Mesodermal cell (in vitro differentiated cells): ENCODE results near the gene PBLD.
"Not testable (repeated sequence)": the region's sequence is repeated elsewhere in the genome, so short reads cannot be mapped to it uniquely, and the experiment has no call there.

Experiments used
- H3K27ac ChIP-seq: 2 replicates; pipeline ENCODE4 v1.7.0; 2013; ENCODE audit warnings: mild to moderate bottlenecking, low read depth, low read length, moderate library complexity; ENCODE audit not compliant: severe bottlenecking
- H3K36me3 ChIP-seq: 2 replicates; pipeline ENCODE4 v1.7.1; 2013; ENCODE audit warnings: mild to moderate bottlenecking, low read length, moderate library complexity; ENCODE audit not compliant: control insufficient read depth, insufficient read depth
- H3K4me1 ChIP-seq: one replicate; pipeline ENCODE4 v1.7.1; 2013; ENCODE audit warnings: mild to moderate bottlenecking, low read length; ENCODE audit not compliant: insufficient read depth, control insufficient read depth, poor library complexity, severe bottlenecking
- H3K4me3 ChIP-seq: 2 replicates; pipeline ENCODE4 v1.7.0; 2013; ENCODE audit warnings: low read length, control low read depth, mild to moderate bottlenecking; ENCODE audit not compliant: insufficient read depth, poor library complexity, severe bottlenecking; ENCODE audit errors: extremely low read depth
- H3K9me3 ChIP-seq: 2 replicates; pipeline ENCODE4 v1.7.1; 2013; ENCODE audit warnings: mild to moderate bottlenecking, low read length, moderate library complexity; ENCODE audit not compliant: control insufficient read depth
- WGBS, 2 experiments: methylation state at CpG; one replicate each; pipeline ENCODE4 v1.1.5; 2013; ENCODE audit warnings: missing lambda C conversion rate in 2 of 2; ENCODE audit not compliant: insufficient coverage in 2 of 2; 5-methylcytosine and 5-hydroxymethylcytosine counted together

PBLD gene

GRCh38 chr10:68330852-68331454 lies 1.8 kb downstream of the PBLD start:
- Histone ChIP-seq H3K4me3 (peak overlapping the region; percentile 94), H3K4me1 (peaks cover 4% of the 10 kb centered on the region), H3K36me3 (peaks cover 11% of the 10 kb centered on the region), H3K9me3 (no peaks in the 10 kb centered on the region), H3K27ac (peak overlapping the region; percentile 98)
- 49 to 54% methylated on average over 23 to 25 of the region's 29 CpGs for WGBS, 2 experiments

DNA sequence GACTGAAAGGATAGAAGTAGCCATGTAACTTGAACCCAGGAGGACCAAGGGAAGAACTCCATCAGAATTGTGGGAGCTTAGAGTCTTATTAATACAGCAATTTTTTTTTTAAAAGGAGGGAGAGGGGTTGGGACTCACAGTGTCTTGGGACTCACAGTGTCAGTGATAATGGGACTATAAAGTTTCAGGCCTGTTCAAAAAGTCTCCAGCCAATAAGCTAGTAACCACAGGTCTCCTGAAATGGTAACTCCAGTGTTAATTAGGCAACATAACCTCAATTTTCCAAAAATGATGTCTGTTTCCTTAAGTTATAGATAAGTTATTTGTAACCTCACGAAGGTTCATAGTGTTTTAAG lies 3.2 kb downstream of the PBLD start:
- Histone ChIP-seq H3K36me3 (peaks cover 3% of the 10 kb centered on the region), H3K27ac (no peak overlapping the region)
- no CpG with 5 or more reads among the region's 1 CpG for WGBS, 2 experiments

DNA sequence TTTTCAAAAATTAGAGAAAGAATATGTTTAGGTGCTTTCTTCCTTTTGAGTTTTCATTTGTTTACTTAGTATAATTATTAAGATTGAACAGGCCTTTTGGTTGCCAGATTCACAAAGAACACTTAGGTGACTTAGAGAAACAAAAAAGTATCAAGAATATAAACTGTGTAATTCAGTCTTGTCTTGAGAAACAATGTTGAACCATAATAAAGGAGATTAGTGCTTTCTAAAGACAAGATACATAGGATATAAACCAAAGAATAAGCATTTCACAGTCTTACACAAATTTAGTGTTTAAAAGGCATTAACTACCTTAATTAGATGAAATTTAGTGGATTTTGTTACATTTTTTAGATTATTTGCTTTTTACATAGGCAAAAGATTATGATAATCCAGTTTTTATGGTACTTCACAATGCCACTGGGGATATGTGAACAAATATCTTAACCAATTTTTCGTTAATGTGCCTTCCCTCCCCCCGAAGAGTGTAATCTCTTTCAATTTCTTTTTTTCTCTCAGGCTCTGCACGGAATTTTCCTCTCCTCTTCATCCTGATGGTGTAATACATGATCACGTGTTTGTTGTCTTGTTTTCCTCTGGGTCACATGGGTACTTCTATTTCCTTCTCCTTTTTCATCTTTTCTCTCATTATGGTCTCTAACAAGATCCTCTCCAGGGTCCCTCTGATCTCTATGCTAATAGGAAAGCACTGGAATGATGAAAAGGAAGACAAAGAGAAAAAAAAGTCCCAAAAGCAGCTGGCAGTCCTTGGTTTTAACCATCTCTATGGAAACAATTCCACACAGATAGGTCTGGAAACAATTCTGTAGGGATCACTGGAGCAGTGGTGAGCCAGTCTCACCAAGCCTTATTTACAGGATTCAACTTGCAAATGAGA lies 4.6 kb downstream of the PBLD start:
- 48% methylated on average over 3 of the region's 4 CpGs; no CpG with 5 or more reads in 1 of the 2 experiments for WGBS, 2 experiments
- no peaks in the 10 kb centered on the region for H3K4me1 ChIP-seq
- no peaks in the 10 kb centered on the region for H3K9me3 ChIP-seq
- H3K27ac ChIP-seq: peak overlapping the region; percentile 94
- H3K4me3 ChIP-seq: no peak overlapping the region
- peaks cover 2% of the 10 kb centered on the region for H3K36me3 ChIP-seq

More for the DNA sequence above, 3.2 kb downstream of the PBLD start:
- H3K9me3 ChIP-seq: no peaks in the 10 kb centered on the region
- peaks cover 1% of the 10 kb centered on the region for H3K4me1 ChIP-seq
- H3K4me3 ChIP-seq: no peak overlapping the region

DNA sequence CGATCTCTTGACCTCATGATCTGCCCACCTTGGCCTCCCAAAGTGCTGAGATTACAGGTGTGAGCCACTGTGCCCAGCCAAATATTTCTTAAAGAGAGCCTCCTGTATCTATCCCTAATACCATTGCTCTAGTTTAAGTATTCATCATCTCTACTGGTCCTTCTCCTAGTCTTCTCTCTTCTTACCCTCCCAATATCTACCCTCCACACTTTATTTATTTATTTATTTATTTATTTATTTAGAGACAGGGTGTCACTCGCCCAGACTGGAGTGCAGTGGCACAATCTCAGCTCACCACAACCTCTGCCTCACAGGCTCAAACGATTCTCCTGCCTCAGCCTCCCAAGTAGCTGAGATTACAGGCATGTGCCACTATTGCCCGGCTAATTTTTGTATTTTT lies 8.3 kb downstream of the PBLD start:
- H3K27ac ChIP-seq, H3K9me3 ChIP-seq, H3K4me1 ChIP-seq, H3K4me3 ChIP-seq, H3K36me3 ChIP-seq: not testable (repeated sequence)
- 86 to 95% methylated on average over 2 to 3 of the region's 4 CpGs for WGBS, 2 experiments

- H3K36me3 ChIP-seq: no peaks in the 10 kb centered on the region
- no peak overlapping the region for H3K4me3 ChIP-seq
- H3K4me1 ChIP-seq: no peaks in the 10 kb centered on the region
- WGBS, 2 experiments: no CpG with 5 or more reads among the region's 1 CpG
- peaks cover 10% of the 10 kb centered on the region for H3K9me3 ChIP-seq
- H3K27ac ChIP-seq: no peak overlapping the region
Observed at GRCh38 chr10:68318331-68319059, 14.2 kb downstream of the PBLD start.

DNA sequence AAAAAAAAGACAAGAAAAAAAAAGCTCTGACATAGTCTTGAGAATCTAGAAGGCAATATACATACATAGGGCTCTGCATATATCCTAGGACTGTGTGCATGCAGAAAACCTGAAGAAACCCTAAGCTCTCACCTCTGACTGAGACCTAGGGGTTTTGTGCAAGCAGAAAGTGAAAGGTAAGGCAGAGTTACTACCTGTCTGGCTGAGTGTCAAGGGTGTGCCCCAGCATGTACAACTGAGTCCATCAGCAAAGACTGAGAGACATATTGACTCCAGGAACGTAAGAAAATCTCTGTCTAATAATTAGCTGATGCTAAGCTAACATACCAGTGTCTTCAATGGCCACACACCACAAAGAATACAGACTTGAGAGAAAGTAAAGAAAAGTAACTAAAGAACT lies 17.1 kb downstream of the PBLD start:
- Histone ChIP-seq H3K36me3 (no peaks in the 10 kb centered on the region), H3K4me1 (no peaks in the 10 kb centered on the region), H3K4me3 (no peak overlapping the region), H3K27ac (no peak overlapping the region), H3K9me3 (peaks cover 10% of the 10 kb centered on the region)
- no CpG with 5 or more reads among the region's 1 CpG for WGBS, 2 experiments

- H3K4me3 ChIP-seq, H3K36me3 ChIP-seq, H3K9me3 ChIP-seq, H3K27ac ChIP-seq, H3K4me1 ChIP-seq: not testable (repeated sequence)
- 88 to 100% methylated on average over 3 of the region's 6 CpGs for WGBS, 2 experiments
Observed at GRCh38 chr10:68314930-68315329, 17.8 kb downstream of the PBLD start.

DNA sequence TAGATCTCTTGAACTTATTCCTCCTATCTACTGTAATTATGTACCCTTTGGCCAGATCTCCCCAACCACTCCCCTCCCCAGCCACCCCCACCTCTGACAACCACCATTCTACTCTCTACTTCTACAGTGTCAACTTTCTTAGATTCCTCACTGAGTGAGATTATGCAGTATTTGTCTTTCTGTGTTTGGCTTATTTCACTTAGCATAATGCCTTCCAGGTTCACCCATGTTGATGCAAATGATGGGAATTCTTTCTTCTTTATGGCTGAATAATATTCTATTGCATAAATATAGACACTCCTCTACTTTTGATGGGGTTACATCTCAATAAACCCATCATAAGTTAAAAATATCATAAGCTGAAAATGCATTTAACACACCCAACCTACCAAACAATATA lies 22.2 kb downstream of the PBLD start:
- Histone ChIP-seq H3K4me3 (no peak overlapping the region), H3K27ac (no peak overlapping the region), H3K36me3 (no peaks in the 10 kb centered on the region), H3K4me1 (no peaks in the 10 kb centered on the region), H3K9me3 (no peaks in the 10 kb centered on the region)

GRCh38 chr10:68305854-68306253 lies 26.9 kb downstream of the PBLD start:
- Histone ChIP-seq H3K9me3 (no peaks in the 10 kb centered on the region), H3K4me1 (no peaks in the 10 kb centered on the region), H3K36me3 (no peaks in the 10 kb centered on the region), H3K4me3 (no peak overlapping the region), H3K27ac (no peak overlapping the region)
- WGBS, 2 experiments: no CpG with 5 or more reads among the region's 1 CpG

DNA sequence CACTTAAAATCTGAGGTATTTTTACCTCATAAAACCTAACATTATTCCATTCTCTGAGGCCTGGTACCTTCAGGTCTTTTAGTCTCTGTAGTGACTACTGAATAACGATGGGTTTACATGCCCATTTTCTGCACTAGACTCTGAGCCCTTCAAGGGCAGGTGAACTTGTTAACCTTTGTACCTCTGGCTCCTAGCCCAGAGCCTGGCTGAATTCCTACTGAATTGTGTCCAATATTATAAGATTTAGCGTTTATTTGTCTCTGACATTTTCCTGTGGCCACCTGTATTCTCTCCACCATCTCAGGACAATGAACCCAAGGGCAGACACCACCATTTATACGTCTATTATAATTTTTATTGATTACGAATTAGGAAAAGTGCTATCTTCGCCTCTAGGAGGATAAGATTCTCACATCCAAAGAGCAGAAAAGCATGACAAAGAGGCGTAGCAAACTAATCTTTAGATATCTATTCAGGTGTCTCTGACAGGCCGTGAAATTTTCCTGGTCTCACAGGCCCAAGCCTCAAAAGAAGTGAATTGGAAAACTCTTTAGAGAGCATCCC lies 28.8 kb downstream of the PBLD start:
- H3K4me3 ChIP-seq: no peak overlapping the region
- no peaks in the 10 kb centered on the region for H3K36me3 ChIP-seq
- no peaks in the 10 kb centered on the region for H3K9me3 ChIP-seq
- 94 to 97% methylated on average over 3 of the region's 7 CpGs for WGBS, 2 experiments
- no peaks in the 10 kb centered on the region for H3K4me1 ChIP-seq
- H3K27ac ChIP-seq: no peak overlapping the region
